ENCODE data around the gene PCP4. TPM values are rescaled to one million over a fixed set of nuclear protein-coding genes. Genes with fewer than 3 reads are reported as not detected.
A peak's percentile ranks its signal among the peaks of the same experiment; 100 is the strongest.

PCP4 gene
- total RNA-seq, 1 experiment from 2014 or later = 0.77 TPM

DNA sequence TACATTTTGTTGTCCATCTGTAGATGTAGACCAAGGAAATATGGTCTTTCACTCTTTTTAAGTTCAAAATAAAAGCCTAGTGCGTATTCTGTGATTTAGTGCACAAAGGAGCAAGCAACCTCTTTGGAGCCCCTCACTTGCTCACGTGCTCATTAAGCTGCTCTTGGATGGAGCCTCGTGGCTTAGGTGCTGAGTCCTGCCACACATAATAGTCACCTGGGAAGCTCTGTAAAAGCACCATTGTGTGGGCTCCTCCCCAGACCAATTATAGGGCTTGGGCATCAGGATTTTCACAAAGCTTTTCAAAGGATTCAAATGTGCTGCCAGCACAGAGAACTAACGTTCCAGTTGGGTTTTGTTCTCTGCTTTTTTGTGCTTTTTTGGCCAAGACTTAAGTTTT is 85.0 kb downstream of the PCP4 start:
- Histone ChIP-seq H2AFZ (ENCODE audit: low read length) (no peak overlapping the region), H4K5ac (ENCODE audit: insufficient read length, low read depth, low read length) (no peak overlapping the region), H3K4me2 (ENCODE audit: insufficient read depth, insufficient read length, low read length) (no peak overlapping the region), H3K27ac (ENCODE audit: insufficient read length, low read depth, low read length) (no peak overlapping the region), H2BK12ac (ENCODE audit: insufficient read length, low read depth, low read length) (peak overlapping the region; percentile 65), H3K4me1 (ENCODE audit: insufficient read depth, low read length) (peaks cover 7% of the 10 kb centered on the region; the same call in 1 of the 2 replicates), H3K56ac (ENCODE audit: insufficient read length, low read depth, low read length) (no peak overlapping the region), H3K27me3 (ENCODE audit: insufficient read depth, low read length) (no peaks in the 10 kb centered on the region), H4K20me1 (ENCODE audit: control insufficient read depth, insufficient read depth, insufficient read length) (no peaks in the 10 kb centered on the region), H3K9ac (ENCODE audit: extremely low read depth, insufficient read length, low read length) (no peak overlapping the region), H2BK15ac (ENCODE audit: low read depth, low read length) (no peak overlapping the region), H2AK5ac (ENCODE audit: insufficient read length, low read length) (no peak overlapping the region), H3K23me2 (ENCODE audit: insufficient read length, low read depth, low read length, poor library complexity, severe bottlenecking) (no peaks in the 10 kb centered on the region), H3K23ac (ENCODE audit: insufficient read length, low read depth, low read length) (no peak overlapping the region), H3K9me3 (ENCODE audit: control insufficient read depth, low read depth, low read length) (no peaks in the 10 kb centered on the region), H3K18ac (ENCODE audit: insufficient read length, low read depth, low read length) (no peak overlapping the region), H4K91ac (ENCODE audit: insufficient read length, low read depth, low read length) (no peak overlapping the region), H3K79me2 (ENCODE audit: insufficient read depth, low read length) (no peaks in the 10 kb centered on the region), H2BK5ac (ENCODE audit: insufficient read length, low read length) (no peak overlapping the region), H3K79me1 (ENCODE audit: insufficient read depth, low read depth, low read length, poor library complexity, severe bottlenecking) (no peaks in the 10 kb centered on the region), H3T11ph (ENCODE audit: low read length) (no peak overlapping the region), H4K8ac (replicated peaks; ENCODE audit: insufficient read length, low read depth, low read length) (no peak overlapping the region), H3K14ac (ENCODE audit: insufficient read depth, low read length) (no peak overlapping the region), H2BK20ac (ENCODE audit: low read depth, low read length, poor library complexity, severe bottlenecking) (no peak overlapping the region), H2BK120ac (ENCODE audit: low read depth, low read length, poor library complexity, severe bottlenecking) (no peak overlapping the region), H3K4ac (ENCODE audit: low read depth, low read length) (no peak overlapping the region)
- Mint-ChIP-seq H3K27ac (peak overlapping the region in 1 of 3 experiments; percentile 18; a peak in 1 of 7 replicates), H3K27me3 (ENCODE audit: low read depth) (peaks cover 12% of the 10 kb centered on the region), H3K4me3 (no peak overlapping the region), H3K9me3 (peaks cover 0 to 1% of the 10 kb centered on the region in 2 experiments; a peak in 2 of 5 replicates), H3K36me3 (ENCODE audit: insufficient read depth in 1 of 3, low read depth in 3 of 3) (no peaks in the 10 kb centered on the region), H3K4me1 (peaks cover 27 to 34% of the 10 kb centered on the region in 2 experiments)
- WGBS (ENCODE audit: extremely low coverage, insufficient read length, low lambda C conversion rate) = no CpG with 5 or more reads among the region's 4 CpGs
- DNase-seq = no peak
- TF ChIP-seq, protein P1, sequence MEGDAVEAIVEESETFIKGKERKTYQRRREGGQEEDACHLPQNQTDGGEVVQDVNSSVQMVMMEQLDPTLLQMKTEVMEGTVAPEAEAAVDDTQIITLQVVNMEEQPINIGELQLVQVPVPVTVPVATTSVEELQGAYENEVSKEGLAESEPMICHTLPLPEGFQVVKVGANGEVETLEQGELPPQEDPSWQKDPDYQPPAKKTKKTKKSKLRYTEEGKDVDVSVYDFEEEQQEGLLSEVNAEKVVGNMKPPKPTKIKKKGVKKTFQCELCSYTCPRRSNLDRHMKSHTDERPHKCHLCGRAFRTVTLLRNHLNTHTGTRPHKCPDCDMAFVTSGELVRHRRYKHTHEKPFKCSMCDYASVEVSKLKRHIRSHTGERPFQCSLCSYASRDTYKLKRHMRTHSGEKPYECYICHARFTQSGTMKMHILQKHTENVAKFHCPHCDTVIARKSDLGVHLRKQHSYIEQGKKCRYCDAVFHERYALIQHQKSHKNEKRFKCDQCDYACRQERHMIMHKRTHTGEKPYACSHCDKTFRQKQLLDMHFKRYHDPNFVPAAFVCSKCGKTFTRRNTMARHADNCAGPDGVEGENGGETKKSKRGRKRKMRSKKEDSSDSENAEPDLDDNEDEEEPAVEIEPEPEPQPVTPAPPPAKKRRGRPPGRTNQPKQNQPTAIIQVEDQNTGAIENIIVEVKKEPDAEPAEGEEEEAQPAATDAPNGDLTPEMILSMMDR (conservative IDR thresholded peaks at IDR 0.05) = no peak

All from H9 (cell line).